CD8-positive, alpha-beta memory T cell (primary cell): Measurements from ENCODE around the gene XKR7. TPM values are rescaled to one million over a fixed set of nuclear protein-coding genes. Genes with fewer than 3 reads are reported as not detected.
"Not testable (repeated sequence)": the region's sequence is repeated elsewhere in the genome, so short reads cannot be mapped to it uniquely, and the experiment has no call there.

Experiments
- CTCF ChIA-PET: fragments of 350-600 bp; sonication (Branson Sonifier 250); formaldehyde crosslinking; loops from one replicate; lab custom pipeline; 2021; ENCODE audit warnings: antibody characterized with exemption; lab: Charles Lee
- POLR2A ChIA-PET: fragments of 350-600 bp; sonication (Branson Sonifier 250); formaldehyde crosslinking; loops from one replicate; lab custom pipeline; 2021; ENCODE audit warnings: antibody characterized with exemption; lab: Charles Lee
- DNase-seq, 5 donors: peaks; one replicate each; pipeline versions ENCODE4 v3.0.0 to v3.0.0-alpha.2; 2020 to 2022; ENCODE audit warnings: mixed read lengths in 1 of 5
- H3K27ac ChIP-seq: one replicate; pipeline ENCODE4 v1.7.0; 2013; ENCODE audit warnings: low read depth, mild to moderate bottlenecking, low read length, moderate library complexity
- H3K27me3 ChIP-seq: 2 replicates; pipeline ENCODE4 v1.7.0; 2013; ENCODE audit warnings: low read length, mild to moderate bottlenecking; ENCODE audit not compliant: insufficient read depth, poor library complexity, severe bottlenecking
- H3K36me3 ChIP-seq: 2 replicates; pipeline ENCODE4 v1.7.0; 2013; ENCODE audit warnings: mild to moderate bottlenecking, low read length, moderate library complexity; ENCODE audit not compliant: insufficient read depth
- H3K4me1 ChIP-seq: 2 replicates; pipeline ENCODE4 v1.7.0; 2013; ENCODE audit warnings: mild to moderate bottlenecking, low read length, moderate library complexity; ENCODE audit not compliant: insufficient read depth
- H3K4me3 ChIP-seq: 2 replicates; pipeline ENCODE4 v1.7.0; 2013; ENCODE audit warnings: mild to moderate bottlenecking, low read length
- H3K9me3 ChIP-seq: 2 replicates; pipeline ENCODE4 v1.7.0; 2013; ENCODE audit warnings: mild to moderate bottlenecking, low read length
- H3K27ac Mint-ChIP-seq, 8 donors: one replicate each; pipeline ENCODE4 v1.8.0; 2020 to 2021; ENCODE audit warnings: mixed read lengths in 8 of 8, mild to moderate bottlenecking in 6 of 8, inconsistent platforms in 3 of 8, moderate library complexity in 3 of 8
- H3K27me3 Mint-ChIP-seq, 2 donors: one replicate each; pipeline ENCODE4 v1.8.0; 2020 to 2021; ENCODE audit warnings: mixed read lengths in 2 of 2, mild to moderate bottlenecking in 1 of 2, moderate library complexity in 1 of 2
- H3K36me3 Mint-ChIP-seq, 3 donors: one replicate each; pipeline ENCODE4 v1.8.0; 2020 to 2021; ENCODE audit warnings: mixed read lengths in 3 of 3, inconsistent platforms in 1 of 3, mild to moderate bottlenecking in 1 of 3
- H3K4me1 Mint-ChIP-seq, 3 donors: one replicate each; pipeline ENCODE4 v1.8.0; 2020 to 2021; ENCODE audit warnings: mixed read lengths in 3 of 3, inconsistent platforms in 1 of 3, mild to moderate bottlenecking in 1 of 3
- H3K4me3 Mint-ChIP-seq, 7 donors: one replicate each; pipeline ENCODE4 v1.8.0; 2020 to 2021; ENCODE audit warnings: mixed read lengths in 7 of 7, mild to moderate bottlenecking in 6 of 7, moderate library complexity in 4 of 7, inconsistent platforms in 2 of 7
- H3K9me3 Mint-ChIP-seq, 5 donors: one replicate each; pipeline ENCODE4 v1.8.0; 2020 to 2022; ENCODE audit warnings: mixed read lengths in 5 of 5, mild to moderate bottlenecking in 3 of 5, moderate library complexity in 2 of 5, inconsistent platforms in 1 of 5
- polyA plus RNA-seq: library from polyadenylated mRNA; unstranded; fragments of 300-500 nt; fragmentation: Illumina TruSeq; gene quantifications from one replicate; pipeline ENCODE4 v1.2.3, GENCODE V29; 2021
- total RNA-seq, 2 experiments: library from RNA; stranded (reverse); gene quantifications; one replicate each; pipeline ENCODE4 v1.2.3, GENCODE V29; 2021

Gene XKR7
- total and polyA plus RNA-seq, 3 experiments from 2014 or later, result 0.02 TPM; not detected in 2

DNA sequence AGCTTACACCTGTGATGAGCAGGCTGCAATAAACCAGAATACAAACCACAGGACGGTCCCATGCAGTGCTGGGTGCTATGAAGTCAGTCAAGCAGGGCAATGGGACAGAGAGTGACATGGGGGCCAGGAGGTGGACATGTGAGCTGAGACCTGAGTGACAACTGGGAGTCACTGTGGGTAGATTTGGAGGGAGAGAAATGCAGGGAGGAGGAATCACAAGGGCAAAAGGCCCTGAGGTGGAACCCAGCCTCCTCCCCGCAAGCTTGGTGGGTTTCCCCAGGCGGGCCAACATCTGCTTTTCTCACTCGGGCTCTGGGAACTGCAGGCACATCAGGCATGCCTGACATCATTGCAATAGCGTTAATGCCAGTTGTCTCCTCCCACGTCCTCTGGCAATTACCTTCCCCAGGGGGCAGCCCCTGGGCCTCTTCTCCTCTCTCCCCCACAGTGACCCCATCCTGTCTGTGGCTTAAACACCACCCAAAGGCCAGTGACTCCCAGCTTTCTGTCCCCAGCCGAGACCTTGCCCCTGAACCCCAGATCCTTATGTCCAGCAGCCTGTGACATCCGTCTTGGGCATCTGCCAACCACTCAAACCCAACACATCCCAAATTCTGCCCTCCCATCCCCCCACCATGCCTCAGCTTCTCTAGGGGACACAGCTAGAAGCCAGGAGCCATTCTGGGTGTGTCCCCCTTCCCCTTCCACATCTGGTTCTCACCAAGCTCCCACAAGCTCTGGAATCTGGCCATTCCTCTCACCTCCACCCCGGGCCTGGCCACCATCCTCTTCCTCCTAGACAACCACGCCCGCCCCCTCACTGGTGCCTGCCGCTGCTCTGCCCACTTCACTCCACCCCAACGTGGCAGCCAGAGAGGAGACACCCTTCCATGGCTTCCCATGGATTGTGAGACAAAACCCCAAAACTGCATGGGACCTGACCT lies 44.3 kb upstream of the XKR7 start:
- Mint-ChIP-seq H3K27ac (no peak overlapping the region), H3K4me1 (no peaks in the 10 kb centered on the region), H3K27me3 (peaks cover 31 to 75% of the 10 kb centered on the region in 2 donors), H3K9me3 (peaks cover 0 to 3% (median 0%) of the 10 kb centered on the region in 5 donors), H3K36me3 (no peaks in the 10 kb centered on the region), H3K4me3 (peak overlapping the region in 1 of 7 donors; percentile 79)
- H3K4me1 ChIP-seq, result no peaks in the 10 kb centered on the region
- H3K9me3 ChIP-seq, result no peaks in the 10 kb centered on the region
- ChIA-PET CTCF (interaction anchor here (1.1 kb wide), 1 partner anchor 29 kb away, joined by 3 read pairs; the partner anchor contains the start of gene PDRG1), POLR2A (no interaction called here)
- no peak overlapping the region for H3K27ac ChIP-seq
- no peak for DNase-seq
- no peak overlapping the region for H3K4me3 ChIP-seq
- no peaks in the 10 kb centered on the region for H3K36me3 ChIP-seq
- H3K27me3 ChIP-seq, result peaks cover 6% of the 10 kb centered on the region

DNA sequence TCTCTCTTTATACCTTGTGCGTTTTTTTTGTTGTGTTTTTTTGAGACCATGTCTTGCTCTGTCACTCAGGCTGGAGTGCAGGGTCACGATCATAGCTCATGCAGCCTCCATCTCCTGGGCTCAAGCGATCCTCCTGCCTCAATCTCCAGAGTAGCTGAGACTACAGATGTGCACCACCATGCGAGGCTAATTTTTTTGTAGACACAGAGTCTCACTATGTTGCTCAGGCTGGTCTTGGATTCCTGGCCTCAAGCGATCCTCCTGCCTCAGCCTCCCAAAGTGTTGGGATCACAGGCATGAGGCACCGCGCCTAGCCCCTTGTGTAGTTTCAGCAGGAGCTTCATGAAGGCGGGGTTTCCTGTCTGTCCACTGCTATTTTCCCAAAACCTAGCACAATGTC lies 43.4 kb upstream of the XKR7 start:
- CTCF ChIA-PET, result no interaction called here
- Histone ChIP-seq H3K27me3 (peaks cover 6% of the 10 kb centered on the region), H3K4me1 (no peaks in the 10 kb centered on the region), H3K9me3 (no peaks in the 10 kb centered on the region), H3K27ac (no peak overlapping the region), H3K4me3 (no peak overlapping the region), H3K36me3 (no peaks in the 10 kb centered on the region)
- Mint-ChIP-seq H3K36me3 (no peaks in the 10 kb centered on the region), H3K9me3 (peaks cover 0 to 3% (median 0%) of the 10 kb centered on the region in 5 donors), H3K4me1 (no peaks in the 10 kb centered on the region), H3K27ac (no peak overlapping the region), H3K4me3 (no peak overlapping the region), H3K27me3 (peaks cover 28 to 66% of the 10 kb centered on the region in 2 donors)
- DNase-seq, result no peak
- POLR2A ChIA-PET, result no interaction called here

DNA sequence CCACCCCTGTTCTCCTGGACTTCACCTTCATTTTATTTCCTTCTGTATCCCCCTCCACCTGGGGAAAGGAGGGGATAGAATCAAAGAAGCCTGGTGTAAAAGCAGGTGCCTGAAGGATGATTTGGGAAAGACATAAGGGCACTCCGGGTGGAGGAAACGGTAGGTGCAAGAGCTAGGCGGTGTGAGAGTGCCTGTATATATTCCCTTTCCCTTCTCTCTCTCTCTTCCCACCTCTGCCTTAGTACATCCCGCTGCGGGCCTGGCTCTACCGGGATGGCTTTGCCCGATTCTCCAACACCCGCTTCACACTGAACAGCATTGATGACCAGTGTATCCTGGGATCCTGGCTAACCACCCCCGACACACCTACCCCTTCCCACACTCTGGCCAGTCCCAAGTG lies 42.3 kb upstream of the XKR7 start:
- no peaks in the 10 kb centered on the region for H3K9me3 ChIP-seq
- H3K36me3 ChIP-seq, result no peaks in the 10 kb centered on the region
- Mint-ChIP-seq H3K36me3 (no peaks in the 10 kb centered on the region), H3K4me1 (no peaks in the 10 kb centered on the region), H3K9me3 (peaks cover 0 to 3% (median 0%) of the 10 kb centered on the region in 5 donors), H3K4me3 (no peak overlapping the region), H3K27ac (no peak overlapping the region), H3K27me3 (peaks cover 26 to 55% of the 10 kb centered on the region in 2 donors)
- H3K4me1 ChIP-seq, result no peaks in the 10 kb centered on the region
- no peak overlapping the region for H3K27ac ChIP-seq
- POLR2A ChIA-PET, result no interaction called here
- CTCF ChIA-PET, result no interaction called here
- H3K27me3 ChIP-seq, result peaks cover 6% of the 10 kb centered on the region
- no peak overlapping the region for H3K4me3 ChIP-seq
- no peak for DNase-seq

DNA sequence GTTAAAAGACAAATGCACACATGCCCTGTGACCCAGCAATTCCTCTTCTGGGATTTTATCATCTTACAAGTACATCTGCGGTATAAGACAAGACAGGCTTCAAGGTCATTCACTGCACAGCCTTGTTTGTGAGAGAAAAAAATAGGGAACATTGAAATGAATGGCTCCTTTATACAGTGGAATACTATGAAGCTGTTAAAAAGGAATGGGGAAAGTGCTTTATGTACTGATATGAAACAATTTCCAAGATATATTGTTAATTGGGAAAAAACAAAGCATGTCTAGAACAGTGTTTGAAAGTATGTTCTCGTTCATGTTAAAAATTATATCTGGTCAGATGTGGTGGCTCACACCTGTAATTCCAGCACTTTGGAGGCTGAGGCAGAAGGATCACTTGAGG lies 41.5 kb upstream of the XKR7 start:
- Histone ChIP-seq H3K4me3 (no peak overlapping the region), H3K4me1 (no peaks in the 10 kb centered on the region), H3K27ac (no peak overlapping the region), H3K9me3 (no peaks in the 10 kb centered on the region), H3K27me3 (peaks cover 6% of the 10 kb centered on the region), H3K36me3 (no peaks in the 10 kb centered on the region)
- ChIA-PET POLR2A (no interaction called here), CTCF (no interaction called here)
- DNase-seq, result no peak
- Mint-ChIP-seq H3K36me3 (no peaks in the 10 kb centered on the region), H3K27me3 (peaks cover 23 to 50% of the 10 kb centered on the region in 2 donors), H3K9me3 (peaks cover 0 to 3% (median 0%) of the 10 kb centered on the region in 5 donors), H3K27ac (no peak overlapping the region), H3K4me3 (no peak overlapping the region), H3K4me1 (no peaks in the 10 kb centered on the region)

DNA sequence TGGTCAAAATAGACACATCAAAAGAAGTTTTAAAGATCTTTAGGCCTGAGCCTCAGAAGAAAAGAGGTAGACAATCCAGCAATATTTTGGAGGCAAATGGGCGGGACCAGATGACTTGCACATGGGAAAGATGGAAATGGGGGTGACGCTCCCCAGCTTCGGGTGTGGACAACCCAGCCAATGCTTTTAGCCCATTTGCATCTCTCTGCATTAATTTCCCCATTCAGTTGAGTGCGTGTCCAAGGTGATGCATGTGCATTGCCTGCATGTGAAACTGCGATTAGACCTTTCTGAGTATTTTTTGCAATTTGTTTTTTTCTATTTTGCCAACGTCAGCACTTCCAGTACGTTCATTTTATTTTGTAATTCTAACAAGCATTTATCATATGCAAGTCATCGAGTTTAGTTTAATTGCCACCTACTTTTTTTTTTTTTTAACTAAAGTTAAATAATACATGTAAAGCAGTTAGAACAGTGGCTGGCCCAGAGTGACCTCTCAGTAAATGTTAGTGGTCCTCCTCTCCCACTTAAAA lies 40.3 kb upstream of the XKR7 start:
- no peaks in the 10 kb centered on the region for H3K36me3 Mint-ChIP-seq
- no peak overlapping the region for H3K27ac ChIP-seq
- no peak overlapping the region for H3K4me3 ChIP-seq
- CTCF ChIA-PET, result no interaction called here
- peaks cover 6% of the 10 kb centered on the region for H3K27me3 ChIP-seq
- H3K4me1 Mint-ChIP-seq, result no peaks in the 10 kb centered on the region
- H3K27ac Mint-ChIP-seq, result no peak overlapping the region
- no peaks in the 10 kb centered on the region for H3K36me3 ChIP-seq
- no peak overlapping the region for H3K4me3 Mint-ChIP-seq
- H3K27me3 Mint-ChIP-seq, result peaks cover 20 to 42% of the 10 kb centered on the region in 2 donors
- H3K4me1 ChIP-seq, result no peaks in the 10 kb centered on the region
- no peaks in the 10 kb centered on the region for H3K9me3 Mint-ChIP-seq
- no peaks in the 10 kb centered on the region for H3K9me3 ChIP-seq
- POLR2A ChIA-PET, result no interaction called here
- DNase-seq, result no peak

DNA sequence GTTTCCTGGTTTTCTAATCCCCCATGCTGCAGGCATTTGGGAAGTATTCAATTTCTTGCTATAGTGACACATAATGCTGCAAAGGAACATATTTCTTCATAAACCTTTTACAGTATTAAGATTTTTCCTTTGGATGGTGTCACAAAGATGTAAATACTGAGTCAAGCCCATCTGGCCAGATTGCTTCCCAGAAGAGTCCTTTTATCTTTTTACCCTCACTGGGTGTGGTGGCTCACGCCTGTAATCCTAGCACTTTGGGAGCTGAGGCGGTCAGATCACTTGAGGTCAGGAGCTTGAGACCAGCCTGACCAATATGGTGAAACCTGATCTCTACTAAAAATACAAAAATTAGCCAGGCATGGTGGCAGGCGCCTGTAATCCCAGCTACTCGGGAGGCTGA lies 38.3 kb upstream of the XKR7 start:
- H3K4me3 Mint-ChIP-seq, H3K9me3 Mint-ChIP-seq, POLR2A ChIA-PET, H3K9me3 ChIP-seq, CTCF ChIA-PET, H3K36me3 Mint-ChIP-seq, H3K27ac Mint-ChIP-seq, H3K4me3 ChIP-seq, H3K27me3 ChIP-seq, H3K4me1 Mint-ChIP-seq, H3K4me1 ChIP-seq, DNase-seq, H3K36me3 ChIP-seq, H3K27ac ChIP-seq: not testable (repeated sequence)
- H3K27me3 Mint-ChIP-seq, result peaks cover 11 to 25% of the 10 kb centered on the region in 2 donors

DNA sequence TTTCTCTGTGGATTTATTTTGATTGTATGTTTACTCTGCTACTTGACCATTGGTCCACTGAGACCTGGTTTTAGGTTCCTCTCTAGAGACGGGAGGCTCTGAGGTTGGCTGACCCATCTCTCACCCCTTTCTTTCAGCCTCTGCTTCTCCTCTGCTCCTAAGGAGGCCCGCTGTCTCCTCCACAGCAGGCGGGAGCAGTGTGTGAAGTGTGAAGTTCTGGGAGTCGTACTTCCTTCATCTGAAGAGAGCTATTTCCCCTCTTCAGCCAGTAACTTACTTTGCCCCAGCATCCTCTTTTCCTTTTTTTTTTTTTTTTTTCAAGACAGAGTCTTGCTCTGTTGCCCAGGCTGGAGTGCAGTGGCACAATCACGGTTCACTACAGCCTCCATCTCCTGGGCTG lies 37.2 kb upstream of the XKR7 start:
- POLR2A ChIA-PET, result no interaction called here
- H3K27ac Mint-ChIP-seq, result no peak overlapping the region
- CTCF ChIA-PET, result no interaction called here

DNA sequence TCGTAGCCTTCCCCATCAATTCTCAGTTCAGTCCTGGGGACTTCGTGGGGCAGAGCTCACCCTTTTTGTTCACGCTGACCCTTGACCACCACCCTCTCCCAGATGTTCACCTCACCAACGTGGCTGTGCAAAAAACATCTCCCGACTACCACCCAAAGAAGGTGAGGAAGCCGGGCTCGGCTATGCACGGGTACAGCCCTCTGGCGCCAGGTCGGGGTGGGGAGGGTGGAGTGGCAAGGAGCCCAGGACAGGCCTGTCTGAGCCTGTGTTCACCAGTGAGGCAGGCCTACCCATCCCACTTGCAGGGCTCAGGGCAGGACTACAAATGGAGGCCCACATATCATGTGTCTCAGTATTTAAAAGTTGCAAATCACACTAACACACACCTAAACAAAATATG lies 34.3 kb upstream of the XKR7 start:
- H3K9me3 ChIP-seq, result no peaks in the 10 kb centered on the region
- Mint-ChIP-seq H3K9me3 (no peaks in the 10 kb centered on the region), H3K4me3 (no peak overlapping the region), H3K36me3 (no peaks in the 10 kb centered on the region), H3K27ac (no peak overlapping the region), H3K4me1 (no peaks in the 10 kb centered on the region), H3K27me3 (peaks cover 0 to 4% of the 10 kb centered on the region in 2 donors)
- ChIA-PET CTCF (no interaction called here), POLR2A (no interaction called here)
- H3K27me3 ChIP-seq, result no peaks in the 10 kb centered on the region
- DNase-seq, result no peak
- no peak overlapping the region for H3K4me3 ChIP-seq
- no peaks in the 10 kb centered on the region for H3K36me3 ChIP-seq
- no peak overlapping the region for H3K27ac ChIP-seq
- H3K4me1 ChIP-seq, result no peaks in the 10 kb centered on the region

More for the DNA sequence above, 37.2 kb upstream of the XKR7 start:
- Histone ChIP-seq H3K36me3 (no peaks in the 10 kb centered on the region), H3K4me3 (no peak overlapping the region), H3K27ac (no peak overlapping the region), H3K9me3 (no peaks in the 10 kb centered on the region), H3K4me1 (no peaks in the 10 kb centered on the region), H3K27me3 (peaks cover under 1% of the 10 kb centered on the region)
- Mint-ChIP-seq H3K27me3 (peaks cover 8 to 14% of the 10 kb centered on the region in 2 donors), H3K36me3 (no peaks in the 10 kb centered on the region), H3K4me3 (no peak overlapping the region), H3K4me1 (no peaks in the 10 kb centered on the region), H3K9me3 (no peaks in the 10 kb centered on the region)
- DNase-seq, result no peak
